GM21576 (cell line): ENCODE results near the gene TMEM63C.

Experiments
- ATAC-seq: cut with Tn5 transposase; IDR thresholded peaks from one replicate; pipeline ENCODE4 v1.9.1; 2021; ENCODE audit warnings: mild to moderate bottlenecking, moderate library complexity; ENCODE audit not compliant: unreplicated experiment

Gene TMEM63C

DNA sequence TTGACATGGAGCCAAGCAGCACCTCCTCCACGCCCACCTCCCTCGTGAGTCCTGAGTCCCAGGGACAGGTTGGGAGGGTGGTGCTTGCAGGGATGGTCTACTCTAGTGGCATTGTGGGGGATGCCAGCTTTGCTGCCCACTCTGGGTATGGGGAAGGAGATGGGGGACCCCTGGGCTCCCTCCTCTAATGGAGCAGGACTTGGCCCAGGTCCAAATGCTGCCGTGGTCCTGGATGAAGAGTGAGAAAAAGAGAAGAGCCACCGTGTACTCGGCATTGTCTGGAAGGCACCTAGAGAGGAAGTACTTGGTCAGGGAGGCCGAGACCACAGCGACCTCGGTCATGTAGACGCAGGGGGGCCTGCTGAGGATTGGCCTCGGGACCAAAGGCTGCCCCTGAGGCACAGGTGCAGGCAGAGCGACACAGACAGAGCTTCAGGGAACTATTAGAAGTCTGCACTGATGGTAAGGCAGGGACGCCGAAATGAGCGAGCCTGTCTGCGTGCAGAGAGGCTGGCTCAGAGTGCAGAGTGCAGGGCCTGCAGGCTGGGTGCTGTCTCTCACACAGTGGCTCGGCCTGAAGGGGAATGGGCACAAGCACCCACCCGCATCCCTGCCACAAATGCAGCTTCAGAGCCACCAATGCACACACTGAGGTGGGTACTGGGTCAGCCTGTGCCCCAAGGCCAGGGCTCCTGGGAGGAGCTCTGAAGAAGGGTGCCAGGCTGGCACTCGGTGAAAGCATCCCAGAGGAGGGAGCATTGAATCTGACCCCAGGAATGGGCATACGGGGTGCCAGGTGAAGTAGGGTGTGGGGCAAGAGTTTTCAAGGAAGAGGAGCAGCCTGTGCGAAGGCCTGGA is 72.0 kb downstream of the TMEM63C start:
- no peak for ATAC-seq

DNA sequence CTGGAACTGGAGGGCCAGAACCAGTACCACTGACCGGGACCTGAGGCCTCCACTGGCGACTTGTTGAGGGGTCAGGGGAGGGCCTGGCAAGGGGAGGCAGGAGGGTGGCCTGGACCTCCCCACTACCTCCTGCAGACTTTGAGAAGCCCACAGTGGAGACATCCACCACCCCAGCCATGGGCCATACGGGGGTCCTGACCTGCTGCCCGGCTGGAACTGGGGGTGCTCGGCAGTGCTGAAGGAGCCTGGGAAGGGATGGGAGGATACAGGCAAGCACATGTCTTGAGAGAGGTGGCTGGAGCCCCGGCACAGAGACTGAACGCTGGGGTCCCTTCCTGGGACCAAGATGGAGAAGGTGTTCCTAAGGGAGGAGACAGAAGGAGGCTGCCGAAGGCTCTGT is 75.1 kb downstream of the TMEM63C start:
- ATAC-seq: no peak

DNA sequence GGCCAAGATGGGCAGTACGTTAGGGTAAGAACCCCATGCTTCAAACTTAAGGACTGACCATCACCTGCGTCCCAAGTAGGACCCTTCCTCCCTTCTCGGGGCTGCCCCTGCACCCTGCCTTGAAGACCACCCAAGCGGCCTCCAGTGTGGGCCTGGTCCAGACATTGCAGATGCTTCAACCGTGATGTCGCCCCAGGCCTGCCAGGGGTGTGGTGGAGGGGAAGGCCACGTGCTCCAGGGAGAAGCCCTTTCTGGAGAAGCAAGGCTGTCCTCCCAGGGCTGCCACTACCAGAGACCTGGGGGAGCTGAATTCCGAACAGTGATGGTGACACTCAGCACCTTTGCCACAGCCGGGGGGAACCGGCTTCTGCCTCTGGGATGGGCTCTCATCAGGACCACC is 76.1 kb downstream of the TMEM63C start:
- no peak for ATAC-seq

DNA sequence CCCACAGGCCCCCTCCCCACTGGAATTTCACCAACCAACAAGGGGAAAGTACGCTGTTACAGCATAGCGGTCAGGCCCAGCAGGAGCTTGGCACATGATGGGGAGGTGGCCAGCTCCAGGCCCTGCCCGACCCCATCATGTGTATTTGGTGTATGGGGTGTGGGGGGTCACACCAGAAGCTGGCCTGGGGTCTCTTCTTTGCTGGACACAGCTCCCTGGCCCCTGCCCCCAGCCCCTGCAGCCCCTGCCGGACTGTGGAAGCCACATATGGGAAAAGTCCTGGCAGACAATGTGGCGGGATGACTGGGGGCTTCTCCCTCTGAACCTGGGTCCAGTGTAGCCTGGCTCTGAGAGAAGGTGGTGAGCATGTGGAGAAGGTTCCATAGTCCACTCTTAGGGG is 77.0 kb downstream of the TMEM63C start:
- ATAC-seq: no peak

GRCh38 chr14:77259025-77259715 is 77.6 kb downstream of the TMEM63C start:
- ATAC-seq: no peak

- ATAC-seq: no peak
These were observed 78.6 kb downstream of the TMEM63C start for GRCh38 chr14:77260199-77260598.

- no peak for ATAC-seq
These were observed 79.0 kb downstream of the TMEM63C start for GRCh38 chr14:77260631-77261030.

DNA sequence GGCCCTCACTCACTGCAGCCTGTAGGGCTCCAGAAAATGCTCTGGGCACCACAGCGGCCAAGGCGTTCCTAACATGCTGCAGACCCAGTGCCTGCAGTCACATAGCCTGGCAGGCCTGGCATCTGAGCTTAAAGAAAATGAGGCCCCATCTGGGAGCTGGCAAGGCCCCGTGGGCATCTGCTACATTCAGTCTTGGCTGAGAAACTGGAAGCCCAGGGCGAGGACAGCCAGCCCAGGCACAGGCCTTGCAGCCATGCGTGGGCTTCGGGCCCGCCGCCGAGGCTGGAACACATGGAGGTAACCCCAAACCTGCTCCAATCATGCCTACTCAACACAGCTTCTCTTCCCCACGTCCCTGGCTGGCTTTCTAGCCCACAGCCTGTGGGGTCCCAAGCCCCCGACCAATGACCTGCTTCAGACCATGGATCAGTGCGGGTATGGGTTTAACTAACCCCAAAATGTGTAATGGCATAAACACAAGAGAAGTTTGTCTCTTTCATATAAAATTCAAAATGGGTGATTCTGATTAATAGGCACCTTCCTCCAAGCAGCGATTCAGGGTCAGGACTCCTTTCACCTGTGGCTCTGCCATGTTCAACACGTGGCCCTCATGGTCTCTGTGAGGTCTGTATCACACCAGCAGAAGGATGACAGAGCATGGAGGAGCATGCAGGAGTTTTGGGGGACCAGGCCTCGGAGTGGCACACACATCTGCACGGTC is 83.0 kb downstream of the TMEM63C start:
- ATAC-seq: no peak

- no peak for ATAC-seq
These were observed 83.6 kb downstream of the TMEM63C start for GRCh38 chr14:77265187-77265515.

DNA sequence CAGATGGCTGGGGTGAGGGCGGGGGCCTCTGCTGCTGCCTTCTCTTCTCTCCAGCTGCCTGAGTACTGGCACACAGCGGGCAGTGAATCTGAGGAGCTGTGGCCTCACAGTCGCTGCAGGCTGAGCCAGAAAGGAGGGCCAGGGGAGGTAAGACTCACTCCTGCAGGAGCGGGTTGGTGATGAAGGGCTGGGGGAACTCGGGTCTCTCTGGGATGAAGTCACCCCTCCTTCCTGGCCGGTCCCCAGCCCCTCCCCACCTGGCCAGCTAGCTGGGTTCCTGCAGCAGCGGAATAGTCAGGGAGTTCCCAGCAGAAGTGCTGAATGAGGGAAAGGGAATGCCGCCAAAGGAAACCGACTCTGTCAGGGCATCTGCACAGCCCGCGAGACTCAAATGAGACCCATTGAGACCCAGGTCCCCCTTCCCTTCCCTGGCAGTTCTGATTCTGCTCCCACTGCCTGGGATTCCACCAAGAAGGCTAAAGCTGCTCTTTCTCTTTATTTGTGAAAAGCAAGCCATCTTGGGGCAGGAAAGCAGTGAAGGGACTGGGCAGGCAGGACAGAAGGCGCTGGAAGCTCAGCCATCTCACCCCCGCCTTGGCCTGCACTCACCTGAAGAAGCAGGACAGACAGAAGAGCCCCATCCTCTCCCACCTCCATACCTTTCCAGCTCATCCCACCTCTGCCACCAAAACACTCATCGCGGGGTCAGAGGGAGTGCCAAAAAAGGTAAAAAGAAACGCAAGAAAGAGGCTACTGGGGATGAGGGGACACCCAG is 84.2 kb downstream of the TMEM63C start:
- no peak for ATAC-seq

- no peak for ATAC-seq
These were observed 84.7 kb downstream of the TMEM63C start for GRCh38 chr14:77266336-77266735.

DNA sequence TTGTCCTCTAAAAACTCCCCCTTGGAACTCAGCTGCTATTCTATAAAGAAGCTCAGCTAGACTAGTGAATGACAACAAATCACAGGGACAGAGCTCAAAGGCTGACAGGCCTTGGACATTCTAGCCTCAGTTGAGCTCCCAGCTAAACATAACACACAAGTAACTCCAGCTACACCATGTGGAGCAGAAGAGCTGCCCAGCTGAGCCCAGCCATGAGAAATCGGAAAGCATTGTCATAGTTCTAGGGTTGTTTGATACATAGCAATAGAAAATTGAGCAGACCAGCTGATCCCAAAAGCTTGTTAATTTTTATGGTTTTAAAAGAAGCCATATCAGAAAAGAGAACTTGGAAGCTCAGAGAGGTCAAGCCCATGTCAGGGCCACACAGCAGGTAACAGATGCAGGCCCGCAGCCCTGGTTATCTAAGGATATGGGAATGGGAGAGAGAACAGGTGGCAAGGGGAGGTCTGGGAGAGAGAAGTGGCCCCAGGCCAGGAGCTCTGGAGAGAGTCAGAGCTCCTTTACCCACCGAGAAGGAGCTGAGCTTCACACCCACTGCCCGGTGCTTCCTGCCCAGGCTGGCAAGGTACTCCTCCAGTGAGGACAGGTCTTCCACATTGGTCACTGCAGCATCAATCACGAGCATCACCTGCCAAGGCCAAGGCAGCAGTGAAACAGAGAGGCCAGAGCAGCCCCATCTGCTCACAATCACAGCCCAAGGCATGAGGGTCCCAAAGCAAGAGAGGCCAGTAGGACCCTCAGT is 86.5 kb downstream of the TMEM63C start:
- ATAC-seq: no peak

GRCh38 chr14:77268989-77269600 is 87.5 kb downstream of the TMEM63C start:
- ATAC-seq: no peak

- ATAC-seq: no peak
These were observed 88.9 kb downstream of the TMEM63C start for GRCh38 chr14:77270361-77271112.

DNA sequence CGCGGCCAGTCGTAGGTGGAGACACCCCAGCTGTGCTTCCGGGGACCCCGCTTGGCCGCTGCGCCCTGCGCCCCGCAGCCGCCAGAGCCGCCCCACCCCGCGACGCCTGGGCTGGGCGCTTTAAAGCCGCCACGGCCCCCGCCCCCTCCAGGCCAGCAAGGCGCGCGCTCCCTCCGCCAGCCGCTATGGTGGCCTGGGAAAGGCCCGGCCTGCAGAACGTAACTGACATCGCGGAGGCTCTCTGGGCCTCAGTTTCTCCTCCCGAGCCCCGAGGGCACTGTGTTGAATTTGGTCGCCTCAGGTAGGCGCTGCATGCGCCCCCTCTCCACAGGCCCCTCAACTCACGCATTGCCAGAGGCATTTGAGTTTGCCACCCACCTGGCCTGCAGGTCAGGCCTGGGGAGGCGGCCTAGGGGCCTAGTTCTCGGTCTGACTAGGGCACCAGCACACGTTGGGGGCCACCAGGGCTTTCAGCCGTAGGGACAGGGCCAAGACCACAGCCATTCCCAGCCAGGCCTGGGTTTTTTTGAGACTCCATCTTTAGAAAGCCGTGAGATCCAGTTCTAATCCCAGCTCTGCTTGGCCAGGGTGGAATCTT is 89.6 kb downstream of the TMEM63C start, which contains the start of gene NGB:
NGB (minus strand) TSS at position 94 of the 598 bp plus-strand sequence. CDS start 269 bp downstream, outside the sequence.
- no peak for ATAC-seq

- ATAC-seq: no peak
These were observed 90.7 kb downstream of the TMEM63C start for GRCh38 chr14:77272261-77272660.

DNA sequence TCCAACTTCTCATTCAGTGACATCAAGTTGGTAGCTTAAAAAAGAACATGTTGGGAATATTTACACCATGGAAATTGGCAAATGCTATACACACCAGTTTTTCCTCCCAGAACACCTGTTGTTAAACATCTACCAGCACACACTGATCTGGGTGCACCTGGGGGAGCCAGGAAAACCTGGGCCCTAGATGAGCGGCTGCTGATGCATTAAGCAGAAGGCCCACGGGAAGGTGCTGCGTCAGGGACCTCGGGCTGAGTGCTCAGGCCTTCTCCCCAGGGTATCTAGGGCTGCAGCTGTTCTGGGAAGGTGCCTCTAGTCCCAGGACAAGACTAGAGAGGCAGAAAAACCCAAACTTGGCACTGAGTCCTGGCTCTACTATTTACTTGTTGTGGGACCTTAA is 92.2 kb downstream of the TMEM63C start:
- no peak for ATAC-seq

- no peak for ATAC-seq
These were observed 93.5 kb downstream of the TMEM63C start for GRCh38 chr14:77275041-77275580.
